ENCODE data around the gene DRC3. TPM values are rescaled to one million over a fixed set of nuclear protein-coding genes. Genes with fewer than 3 reads are reported as not detected.

DRC3 gene
- polyA plus RNA-seq, 1 donor (not counting 4 experiments of a cell fraction or from before 2014, with no cell fraction given): 0.69 TPM

GRCh38 chr17:17931159-17931558 is 41.5 kb upstream of the DRC3 start:
- H4K20me1 ChIP-seq (ENCODE audit: control insufficient read depth, extremely low read depth, insufficient read depth, low read length): no peaks in the 10 kb centered on the region
- no peak for TF ChIP-seq EZH2 (IDR thresholded peaks at IDR 0.05; ENCODE audit: low read length)
- no peak for TF ChIP-seq CTCF (optimal IDR thresholded peaks at IDR 0.05 in 1 of 3, IDR thresholded peaks at IDR 0.05 in 1 of 3, conservative IDR thresholded peaks at IDR 0.05 in 1 of 3; ENCODE audit: extremely low read depth in 1 of 3, insufficient read depth in 2 of 3, low read length in 3 of 3)
- H3K4me1 ChIP-seq (ENCODE audit: control insufficient read depth, extremely low read depth, insufficient read depth, low read length): peaks cover 40% of the 10 kb centered on the region
- H3K27ac ChIP-seq (ENCODE audit: control insufficient read depth, insufficient read depth, low read length): no peak overlapping the region
- no peaks in the 10 kb centered on the region for H3K27me3 ChIP-seq (ENCODE audit: control insufficient read depth, extremely low read depth, insufficient read depth, low read length)
- FAIRE-seq (no peak), DNase-seq (ENCODE audit: low read depth, low spot score) (no peak)
- H3K79me2 ChIP-seq (ENCODE audit: control insufficient read depth, insufficient read depth, low read length): peaks cover 57% of the 10 kb centered on the region
- dilution Hi-C loops (cut with MboI; ENCODE audit: extremely low pct_ligation_motif_present, low sequenced_read_pairs): no loop called here
- H2AFZ ChIP-seq (ENCODE audit: control insufficient read depth, low read length): no peak overlapping the region
- H3K9ac ChIP-seq (ENCODE audit: control insufficient read depth, extremely low read depth, insufficient read depth, low read length): no peak overlapping the region
- H3K4me2 ChIP-seq (ENCODE audit: control insufficient read depth, extremely low read depth, insufficient read depth, low read depth, low read length): no peak overlapping the region
- H3K9me1 ChIP-seq (ENCODE audit: control insufficient read depth, extremely low read depth, insufficient read depth, low read length): peaks cover 2% of the 10 kb centered on the region
- H3K4me3 ChIP-seq (ENCODE audit: control insufficient read depth in 2 of 3, extremely low read depth in 1 of 3, insufficient read depth in 2 of 3, low read depth in 1 of 3, low read length in 3 of 3): no peak overlapping the region
- no peaks in the 10 kb centered on the region for H3K9me3 ChIP-seq (ENCODE audit: control insufficient read depth, low read depth, low read length)
- no peaks in the 10 kb centered on the region for H3K36me3 ChIP-seq (ENCODE audit: control insufficient read depth in 2 of 2, extremely low read depth in 1 of 2, insufficient read depth in 2 of 2, low read length in 2 of 2)

- Histone ChIP-seq H3K27me3 (ENCODE audit: control insufficient read depth, extremely low read depth, insufficient read depth, low read length) (no peaks in the 10 kb centered on the region), H3K36me3 (ENCODE audit: control insufficient read depth in 2 of 2, extremely low read depth in 1 of 2, insufficient read depth in 2 of 2, low read length in 2 of 2) (no peaks in the 10 kb centered on the region), H3K4me3 (ENCODE audit: control insufficient read depth in 2 of 3, extremely low read depth in 1 of 3, insufficient read depth in 2 of 3, low read depth in 1 of 3, low read length in 3 of 3) (no peak overlapping the region), H3K9me3 (ENCODE audit: control insufficient read depth, low read depth, low read length) (no peaks in the 10 kb centered on the region), H3K4me1 (ENCODE audit: control insufficient read depth, extremely low read depth, insufficient read depth, low read length) (peaks cover 59% of the 10 kb centered on the region), H3K4me2 (ENCODE audit: control insufficient read depth, extremely low read depth, insufficient read depth, low read depth, low read length) (no peak overlapping the region), H3K27ac (ENCODE audit: control insufficient read depth, insufficient read depth, low read length) (no peak overlapping the region), H3K79me2 (ENCODE audit: control insufficient read depth, insufficient read depth, low read length) (peaks cover 57% of the 10 kb centered on the region), H2AFZ (ENCODE audit: control insufficient read depth, low read length) (no peak overlapping the region), H3K9ac (ENCODE audit: control insufficient read depth, extremely low read depth, insufficient read depth, low read length) (no peak overlapping the region), H4K20me1 (ENCODE audit: control insufficient read depth, extremely low read depth, insufficient read depth, low read length) (no peaks in the 10 kb centered on the region), H3K9me1 (ENCODE audit: control insufficient read depth, extremely low read depth, insufficient read depth, low read length) (peaks cover 4% of the 10 kb centered on the region)
- DNase-seq (ENCODE audit: low read depth, low spot score) (no peak), FAIRE-seq (no peak)
- dilution Hi-C loops (cut with MboI; ENCODE audit: extremely low pct_ligation_motif_present, low sequenced_read_pairs): no loop called here
- no peak for TF ChIP-seq CTCF (optimal IDR thresholded peaks at IDR 0.05 in 1 of 3, IDR thresholded peaks at IDR 0.05 in 1 of 3, conservative IDR thresholded peaks at IDR 0.05 in 1 of 3; ENCODE audit: extremely low read depth in 1 of 3, insufficient read depth in 2 of 3, low read length in 3 of 3)
- TF ChIP-seq EZH2 (IDR thresholded peaks at IDR 0.05; ENCODE audit: low read length): no peak
Observed at GRCh38 chr17:17933775-17934174, 38.9 kb upstream of the DRC3 start.
